Bronchial epithelial cell (primary cell): Measurements from ENCODE around the gene PRPF38A. TPM values are rescaled to one million over a fixed set of nuclear protein-coding genes. Genes with fewer than 3 reads are reported as not detected.
A peak's percentile ranks its signal among the peaks of the same experiment; 100 is the strongest.

Source experiments
- DNase-seq: peaks from one replicate; pipeline ENCODE4 v3.0.0-alpha.2; 2010; ENCODE audit warnings: low read depth
- FAIRE-seq: peaks from 2 replicates; lab custom pipeline; 2011; peaks lifted over from hg19 to GRCh38; lab: Jason Lieb, UNC
- H3K27me3 ChIP-seq: 2 replicates; pipeline ENCODE4 v1.5.1; 2011; ENCODE audit warnings: low read length; ENCODE audit not compliant: control insufficient read depth, insufficient read depth
- H3K36me3 ChIP-seq: 2 replicates; pipeline ENCODE4 v1.5.1; 2011; ENCODE audit warnings: low read length; ENCODE audit not compliant: control insufficient read depth, insufficient read depth
- H3K4me3 ChIP-seq: 2 replicates; pipeline ENCODE4 v1.5.1; 2011; ENCODE audit warnings: mild to moderate bottlenecking, low read depth, low read length, control low read depth
- CTCF ChIP-seq: IDR thresholded peaks from 2 replicates; pipeline ENCODE4 v1.5.1; 2011; ENCODE audit warnings: mild to moderate bottlenecking, moderate library complexity, low read length, control low read depth, inconsistent platforms; ENCODE audit not compliant: insufficient read depth, severe bottlenecking
- total RNA-seq: library from RNA; depleted of rRNA; stranded (reverse); fragments of >200 nt; gene quantifications from 2 replicates; pipeline ENCODE4 v1.2.1, GENCODE V29; 2014

Gene PRPF38A
- total RNA-seq, 1 donor from 2014 or later, result 6.6 TPM

GRCh38 chr1:52358851-52359497 is 45.4 kb upstream of the PRPF38A start:
- FAIRE-seq, result no peak
- TF ChIP-seq CTCF, result no peak
- no peak for DNase-seq
- Histone ChIP-seq H3K4me3 (no peak overlapping the region), H3K27me3 (no peaks in the 10 kb centered on the region), H3K36me3 (peaks cover 71% of the 10 kb centered on the region)

GRCh38 chr1:52359676-52360594 is 44.5 kb upstream of the PRPF38A start:
- FAIRE-seq (no peak), DNase-seq (no peak)
- Histone ChIP-seq H3K36me3 (peaks cover 68% of the 10 kb centered on the region), H3K4me3 (no peak overlapping the region), H3K27me3 (no peaks in the 10 kb centered on the region)
- no peak for TF ChIP-seq CTCF

- DNase-seq (no peak), FAIRE-seq (peak; percentile 28)
- TF ChIP-seq CTCF, result no peak
- peaks cover 64% of the 10 kb centered on the region for H3K36me3 ChIP-seq
- H3K27me3 ChIP-seq, result no peaks in the 10 kb centered on the region
- H3K4me3 ChIP-seq, result no peak overlapping the region
These were observed 43.8 kb upstream of the PRPF38A start for GRCh38 chr1:52360595-52360968.

GRCh38 chr1:52364235-52364839 is 40.1 kb upstream of the PRPF38A start:
- DNase-seq (no peak), FAIRE-seq (no peak)
- H3K36me3 ChIP-seq, result peaks cover 31% of the 10 kb centered on the region
- no peak overlapping the region for H3K4me3 ChIP-seq
- H3K27me3 ChIP-seq, result no peaks in the 10 kb centered on the region
- no peak for TF ChIP-seq CTCF

GRCh38 chr1:52365071-52365745 is 39.2 kb upstream of the PRPF38A start:
- H3K27me3 ChIP-seq, result no peaks in the 10 kb centered on the region
- H3K4me3 ChIP-seq, result peak overlapping the region; percentile 93
- peak; percentile 71 for DNase-seq
- FAIRE-seq, result no peak
- TF ChIP-seq CTCF, result no peak
- peaks cover 22% of the 10 kb centered on the region for H3K36me3 ChIP-seq
